SW 1271 (cell line): ENCODE results near the gene PSMD6.

Source experiments
- DNase-seq, 2 experiments: peaks; one replicate each; lab custom pipeline; 2025; lab: John Stamatoyannopoulos, UW

The PSMD6 gene

GRCh38 chr3:64008487-64009351 lies 14.6 kb downstream of the PSMD6 start:
- no peak for DNase-seq

- DNase-seq = no peak
These were observed 15.3 kb downstream of the PSMD6 start for GRCh38 chr3:64008017-64008416.

GRCh38 chr3:64003589-64003988 lies 19.7 kb downstream of the PSMD6 start:
- DNase-seq = no peak

GRCh38 chr3:64002233-64002632 lies 21.1 kb downstream of the PSMD6 start:
- no peak for DNase-seq

GRCh38 chr3:64000453-64001055 lies 22.7 kb downstream of the PSMD6 start:
- no peak for DNase-seq

- no peak for DNase-seq
These were observed 24.2 kb downstream of the PSMD6 start for GRCh38 chr3:63998852-63999754.

GRCh38 chr3:63995086-63995485 lies 28.2 kb downstream of the PSMD6 start:
- no peak for DNase-seq

GRCh38 chr3:63993653-63994079 lies 29.6 kb downstream of the PSMD6 start:
- peak in 1 of 2 experiments; percentile 40 for DNase-seq

- no peak for DNase-seq
These were observed 30.6 kb downstream of the PSMD6 start for GRCh38 chr3:63992516-63993209.

- DNase-seq = no peak
These were observed 31.6 kb downstream of the PSMD6 start for GRCh38 chr3:63991666-63992065.

GRCh38 chr3:63990733-63991132 lies 32.6 kb downstream of the PSMD6 start:
- DNase-seq = no peak

GRCh38 chr3:63990204-63990603 lies 33.1 kb downstream of the PSMD6 start:
- no peak for DNase-seq

GRCh38 chr3:63988943-63989342 lies 34.4 kb downstream of the PSMD6 start:
- DNase-seq = no peak

- no peak for DNase-seq
These were observed 36.5 kb downstream of the PSMD6 start for GRCh38 chr3:63986831-63987230.

- no peak for DNase-seq
These were observed 37.1 kb downstream of the PSMD6 start for GRCh38 chr3:63986146-63986545.

- DNase-seq = no peak
These were observed 38.9 kb downstream of the PSMD6 start for GRCh38 chr3:63984391-63984790.

GRCh38 chr3:63981980-63982379 lies 41.3 kb downstream of the PSMD6 start:
- DNase-seq = no peak

- no peak for DNase-seq
These were observed 42.3 kb downstream of the PSMD6 start for GRCh38 chr3:63980830-63981498.

- DNase-seq = no peak
These were observed 43.3 kb downstream of the PSMD6 start for GRCh38 chr3:63980019-63980418.

GRCh38 chr3:63979093-63979885 lies 44.0 kb downstream of the PSMD6 start:
- no peak for DNase-seq
